Anterior cingulate cortex (tissue), 58 donors: ENCODE data around the gene NCLN.

Experiments
- DNase-seq, 58 donors: peaks; one replicate each; lab custom pipeline; 2025; lab: John Stamatoyannopoulos, UW

The NCLN gene

DNA sequence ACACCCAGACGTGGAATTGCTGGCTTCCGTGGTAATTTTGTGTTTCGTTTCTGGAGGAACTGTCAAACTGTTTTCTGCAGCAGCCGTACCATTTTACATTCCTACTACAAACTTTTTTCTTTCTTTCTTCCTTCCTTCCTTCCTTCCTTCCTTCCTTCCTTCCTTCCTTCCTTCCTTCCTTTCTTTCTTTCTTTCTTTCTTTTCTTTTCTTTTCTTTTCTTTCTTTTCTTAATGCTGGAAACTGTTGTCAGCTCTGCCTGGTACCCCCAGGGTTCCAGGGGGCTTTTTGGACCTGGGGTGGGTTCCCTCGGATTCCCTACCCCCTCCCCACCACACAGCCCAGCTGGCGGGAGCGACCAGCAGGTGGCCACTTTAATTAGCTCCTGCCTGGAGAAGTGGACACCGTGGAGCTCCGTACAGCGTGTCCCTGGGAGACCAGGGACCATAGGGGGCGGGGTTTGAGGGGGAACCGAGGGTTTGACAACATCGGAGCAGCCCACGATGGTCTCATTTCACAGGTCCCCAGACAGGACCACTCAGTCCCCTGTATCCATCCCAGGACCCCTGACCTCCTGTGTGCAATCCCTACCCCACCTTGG lies 63.1 kb downstream of the NCLN start:
- DNase-seq: no peak

DNA sequence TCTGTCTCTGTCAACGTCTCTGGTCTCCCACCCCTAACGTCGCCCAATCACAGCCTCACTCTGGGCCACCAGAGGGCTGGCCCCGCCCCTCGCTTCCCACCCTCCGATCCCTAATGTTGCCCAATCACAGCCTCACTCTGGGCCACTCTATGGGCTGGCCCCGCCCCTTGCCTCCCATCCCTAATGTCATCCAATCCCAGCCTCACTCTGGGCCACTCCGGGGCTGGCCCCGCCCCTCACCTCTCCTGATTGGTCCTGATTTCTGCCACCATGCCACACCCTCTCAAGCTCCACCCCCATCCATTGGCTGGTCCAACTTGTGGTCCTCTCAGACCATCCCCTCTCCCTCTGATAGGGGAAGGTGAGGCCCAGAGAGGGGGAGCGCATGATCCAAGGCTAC lies 63.7 kb downstream of the NCLN start:
- peak in 1 of 58 donors; percentile 22 for DNase-seq

DNA sequence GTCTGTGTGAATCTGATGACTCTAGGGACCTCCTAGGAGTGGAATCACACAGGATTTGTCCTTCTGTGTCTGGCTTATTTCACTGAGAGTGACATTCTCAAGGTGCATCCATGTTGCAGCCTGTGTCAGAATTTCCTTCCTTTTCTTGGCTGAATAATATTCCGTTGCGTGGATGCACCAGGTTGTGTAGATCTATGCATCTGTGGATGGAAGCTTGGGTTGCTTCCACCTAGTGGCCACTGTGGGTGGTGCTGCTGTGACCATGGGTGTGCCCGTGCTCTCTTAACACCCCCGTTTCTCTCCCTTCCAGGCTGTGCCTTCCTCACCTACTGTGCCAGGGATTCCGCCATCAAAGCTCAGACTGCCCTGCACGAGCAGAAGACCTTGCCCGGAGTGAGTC lies 64.9 kb downstream of the NCLN start:
- DNase-seq: no peak

DNA sequence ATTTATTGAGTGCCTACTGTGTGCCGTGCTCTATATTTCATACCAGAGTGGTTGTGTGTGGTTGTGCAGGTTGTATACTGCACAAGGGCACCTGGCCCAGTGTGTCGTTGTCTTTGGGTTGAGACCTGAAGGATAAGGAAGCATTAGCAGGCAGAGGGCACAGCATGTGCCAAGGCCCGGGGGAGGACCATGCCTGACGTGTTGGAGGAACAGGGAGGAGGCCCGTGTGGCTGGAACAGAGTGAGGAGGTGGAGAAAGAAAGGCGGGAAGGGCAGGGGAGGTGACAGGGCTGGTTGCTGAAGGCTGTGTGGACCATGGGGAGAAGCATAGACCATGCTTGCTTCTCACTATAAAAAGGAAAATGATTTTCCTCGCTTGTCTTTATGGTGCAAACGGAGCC lies 65.5 kb downstream of the NCLN start:
- DNase-seq: no peak

DNA sequence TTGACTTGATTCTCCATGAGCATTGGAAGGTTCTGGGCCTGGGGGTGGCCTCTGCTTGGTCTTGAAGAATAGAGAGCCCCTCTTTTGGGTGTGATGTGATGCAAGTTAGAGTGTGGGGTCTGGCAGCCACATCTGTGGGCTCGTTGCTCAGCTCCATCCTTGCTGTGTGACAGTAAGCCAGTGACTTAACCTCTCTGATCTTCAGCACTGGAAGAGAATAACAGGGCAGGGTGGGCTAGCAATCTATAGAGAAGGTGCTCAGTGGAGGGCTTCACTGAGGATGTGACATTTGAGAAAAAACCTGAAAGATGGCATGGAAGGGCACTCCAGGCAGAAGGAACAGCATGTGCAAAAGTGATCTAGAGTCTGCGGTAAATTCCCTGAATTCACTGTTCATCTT lies 66.9 kb downstream of the NCLN start:
- no peak for DNase-seq

DNA sequence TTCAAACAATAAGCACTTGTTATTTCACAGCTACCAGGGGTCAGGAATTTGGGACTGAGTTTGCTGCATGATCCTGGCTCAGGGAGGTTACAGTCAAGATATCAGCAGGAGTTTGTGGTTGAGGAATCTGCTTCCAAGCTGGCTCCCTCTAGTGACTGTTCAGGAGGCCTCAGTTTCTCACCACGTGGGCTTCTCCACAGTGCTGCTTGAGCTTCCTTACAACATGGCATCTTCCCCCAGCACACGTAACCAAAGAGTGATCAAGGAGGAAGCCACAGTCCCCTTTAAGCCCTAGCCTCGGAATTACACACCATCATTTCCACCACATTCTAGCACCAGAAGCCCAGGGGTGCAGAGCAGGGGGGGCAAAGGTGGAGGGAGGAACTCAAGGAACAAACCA lies 67.5 kb downstream of the NCLN start:
- no peak for DNase-seq

DNA sequence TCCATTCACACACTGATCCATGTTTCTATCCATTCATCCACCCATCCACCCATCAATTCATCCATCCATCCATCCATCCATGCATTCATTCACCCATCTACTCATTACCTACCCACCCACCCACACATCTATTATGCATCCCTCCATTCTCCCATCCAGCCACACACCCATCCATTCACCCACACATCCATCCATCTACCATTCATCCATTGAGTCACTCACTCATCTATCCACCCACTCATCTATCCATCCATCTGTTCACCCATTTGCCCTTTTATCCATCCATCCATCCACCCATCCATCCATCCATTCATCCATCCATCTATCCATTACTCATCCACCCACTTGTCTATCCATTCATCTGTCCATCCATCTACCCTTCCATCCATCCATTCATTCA lies 68.8 kb downstream of the NCLN start:
- no peak for DNase-seq

DNA sequence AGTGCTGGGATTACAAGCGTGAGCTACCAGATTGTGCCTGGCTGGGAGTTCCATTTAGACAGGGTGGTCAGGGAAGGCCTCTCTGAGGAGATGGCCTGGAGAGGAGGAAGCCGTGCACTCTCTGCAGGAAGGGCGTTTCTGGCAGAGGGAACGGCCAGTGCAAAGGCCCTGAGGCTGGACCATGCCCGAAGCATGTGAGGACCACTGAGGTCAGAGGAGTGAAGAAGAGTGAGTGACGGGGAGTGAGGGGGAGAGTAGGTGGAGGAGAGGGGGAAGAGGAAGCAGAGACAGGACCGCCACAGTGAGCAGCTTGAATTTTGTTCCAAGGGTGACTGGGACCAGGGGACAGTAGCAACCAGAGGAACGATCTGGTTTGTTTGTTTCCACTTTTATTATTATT lies 71.3 kb downstream of the NCLN start:
- no peak for DNase-seq
